Measurements from ENCODE around the gene LIN37. TPM values are rescaled to one million over a fixed set of nuclear protein-coding genes. Genes with fewer than 3 reads are reported as not detected.

LIN37 gene
- total RNA-seq, 6 experiments from 2014 or later = 3.2 to 8.2 (median 4.9) TPM

DNA sequence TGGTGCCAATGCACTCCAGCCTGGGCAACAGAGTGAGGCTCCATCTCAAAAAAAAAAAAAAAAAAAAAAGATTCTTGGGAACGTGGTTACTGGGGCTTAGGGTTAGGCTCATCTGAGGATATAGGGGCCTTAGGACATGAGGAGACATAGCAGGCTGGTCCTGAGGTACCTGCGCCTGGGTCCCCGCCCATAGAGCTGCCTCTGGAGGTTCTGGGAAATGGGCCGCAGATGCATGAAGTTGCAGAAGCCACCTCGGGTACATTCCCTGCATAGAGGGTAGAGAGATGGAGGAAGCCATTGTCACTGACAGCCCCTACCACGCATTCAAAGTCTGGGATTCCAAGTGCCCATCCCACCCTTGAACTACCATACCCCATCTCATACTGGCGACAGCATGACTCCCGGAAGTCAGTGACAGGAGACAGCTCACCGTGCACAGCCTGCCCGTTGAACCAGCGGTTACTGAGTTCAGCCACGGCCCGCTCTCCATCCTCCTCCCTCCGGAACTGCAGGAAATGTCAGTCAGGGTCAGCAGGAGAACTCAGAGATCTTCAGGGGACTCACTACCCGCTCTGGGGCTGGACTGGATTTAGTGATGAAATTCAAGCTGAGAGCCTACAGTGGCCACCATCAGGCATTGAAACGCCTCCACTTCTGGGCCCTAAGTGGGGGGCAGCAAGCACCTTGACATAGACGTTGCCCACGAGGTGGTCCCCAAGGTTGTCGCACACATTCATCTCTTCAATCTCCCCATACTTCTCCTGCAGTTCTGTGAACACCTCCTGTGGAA is 4.5 kb upstream of the LIN37 start:
- peak overlapping the region; percentile 80 to 95 (median 90) for H3K4me3 ChIP-seq
- no peak for ATAC-seq

DNA sequence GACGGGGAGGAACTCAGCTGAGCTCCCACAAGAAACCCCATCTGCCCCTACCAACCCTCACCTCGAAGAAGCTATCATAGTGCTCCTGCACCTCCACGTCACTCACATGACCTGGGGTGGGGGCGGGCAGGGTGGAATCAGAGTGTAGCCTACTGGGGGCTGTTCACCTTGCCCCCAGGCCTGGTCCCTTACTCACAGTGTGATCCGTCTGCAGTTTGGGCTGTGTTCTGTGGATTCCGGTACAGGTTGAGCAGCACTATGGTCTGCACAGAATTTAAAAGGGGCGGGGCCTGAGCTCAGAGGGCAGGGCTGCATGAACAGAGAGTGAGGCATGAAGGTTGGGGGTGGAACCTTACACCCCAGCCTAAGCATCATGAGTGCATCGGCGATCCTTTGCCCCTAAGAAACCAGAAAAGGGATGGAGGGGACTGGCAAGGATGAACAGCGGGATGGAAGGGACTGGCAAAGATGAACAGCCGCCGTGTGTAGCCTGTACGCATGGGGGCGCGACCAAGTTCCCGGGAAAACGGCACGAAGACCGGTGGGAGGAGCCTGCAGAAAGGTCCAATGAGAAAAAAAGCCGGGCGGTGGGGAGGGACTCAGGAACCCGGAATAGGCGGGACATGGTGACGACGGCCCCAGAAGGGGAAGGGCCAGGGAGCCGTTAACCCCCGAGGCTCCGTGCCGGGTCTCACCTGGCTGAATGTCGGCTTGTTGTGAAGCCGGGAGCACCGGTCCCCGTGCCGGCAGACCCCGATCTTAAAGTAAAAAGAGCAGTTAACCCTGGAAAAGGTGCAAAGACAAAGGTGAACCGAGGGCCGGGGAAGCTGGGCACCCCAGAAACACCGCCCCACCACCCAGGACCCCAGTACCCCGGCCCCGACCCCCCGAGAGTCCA is 3.7 kb upstream of the LIN37 start:
- 4% methylated on average over 39 of the region's 41 CpGs for WGBS (ENCODE audit: insufficient coverage, low coverage, low lambda C conversion rate, missing lambda C conversion rate)
- Histone ChIP-seq H3K27ac (peak overlapping the region; percentile 99), H3K36me3 (no peaks in the 10 kb centered on the region), H3K4me3 (peak overlapping the region; percentile 80 to 95 (median 90)), H3K9me3 (no peaks in the 10 kb centered on the region), H3K27me3 (no peaks in the 10 kb centered on the region), H3K4me1 (peaks cover 0 to 35% (median 17%) of the 10 kb centered on the region in 4 donors)
- ATAC-seq (peak; percentile 66 to 74 (median 69)), DNase-seq (peak; percentile 96 to 98 (median 97))
- intact Hi-C loops (cut with DNase I) = no loop called here
- no peak for TF ChIP-seq POLR2A (IDR thresholded peaks at IDR 0.05)
- peak; percentile 27 to 39 (median 35) for TF ChIP-seq CTCF (IDR thresholded peaks at IDR 0.05)

More for the DNA sequence above, 4.5 kb upstream of the LIN37 start:
- Histone ChIP-seq H3K36me3 (peaks cover 0 to 4% (median 0%) of the 10 kb centered on the region in 4 donors), H3K9me3 (no peaks in the 10 kb centered on the region), H3K27ac (no peak overlapping the region), H3K27me3 (no peaks in the 10 kb centered on the region), H3K4me1 (peaks cover 0 to 35% (median 14%) of the 10 kb centered on the region in 4 donors)
- intact Hi-C loops (cut with DNase I) = no loop called here
- TF ChIP-seq POLR2A (IDR thresholded peaks at IDR 0.05) (no peak), CTCF (IDR thresholded peaks at IDR 0.05) (no peak)
- no peak for DNase-seq
- 80% methylated on average over 15 of the region's 19 CpGs for WGBS (ENCODE audit: insufficient coverage, low coverage, low lambda C conversion rate, missing lambda C conversion rate)

DNA sequence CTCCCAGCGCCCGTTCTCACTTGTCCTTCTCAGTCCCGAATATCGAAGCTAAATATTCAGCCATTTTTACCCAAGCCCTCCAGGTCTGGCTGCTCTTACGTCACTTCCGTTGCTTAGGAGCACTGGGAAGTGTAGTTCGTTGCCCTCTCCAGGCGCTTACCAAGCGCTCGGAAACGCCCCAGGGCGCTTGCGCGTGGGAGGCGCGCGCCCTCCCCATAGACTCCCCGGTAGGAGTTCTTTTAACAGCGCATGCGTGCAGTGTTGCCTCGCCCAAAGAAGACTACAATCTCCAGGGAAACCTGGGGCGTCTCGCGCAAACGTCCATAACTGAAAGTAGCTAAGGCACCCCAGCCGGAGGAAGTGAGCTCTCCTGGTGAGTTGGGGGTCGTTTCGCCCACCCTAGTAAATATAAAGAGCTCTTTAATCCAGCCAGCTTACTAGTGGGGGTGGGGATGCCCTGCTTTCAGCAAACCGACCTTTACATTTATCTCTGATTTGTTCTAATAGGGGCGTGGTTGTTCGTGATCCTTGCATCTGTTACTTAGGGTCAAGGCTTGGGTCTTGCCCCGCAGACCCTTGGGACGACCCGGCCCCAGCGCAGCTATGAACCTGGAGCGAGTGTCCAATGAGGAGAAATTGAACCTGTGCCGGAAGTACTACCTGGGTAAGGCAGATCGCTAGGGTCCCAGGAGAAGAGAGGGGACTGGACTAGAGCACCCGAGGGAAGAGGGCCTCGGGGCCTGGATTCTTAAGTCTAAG is 2.9 kb upstream of the LIN37 start, which contains the start of the genes PSENEN and U2AF1L4:
TSS of gene PSENEN (plus strand) at position 324 of the 759 bp plus-strand sequence. CDS start at position 604, 280 bp downstream.
TSS of gene U2AF1L4 (minus strand) at position 91 of the 759 bp plus-strand sequence. CDS start at position 64, 27 bp downstream.
- no peaks in the 10 kb centered on the region for H3K27me3 ChIP-seq
- 1% methylated on average over 8 of the region's 40 CpGs for WGBS (ENCODE audit: insufficient coverage, low coverage, low lambda C conversion rate, missing lambda C conversion rate)
- ATAC-seq = peak; percentile 69 to 73 (median 72)
- no peaks in the 10 kb centered on the region for H3K36me3 ChIP-seq
- H3K9me3 ChIP-seq = no peaks in the 10 kb centered on the region
- peak within 1 kb of the TSS; percentile 99 for H3K27ac ChIP-seq
- intact Hi-C loops (cut with DNase I) = no loop called here
- H3K4me1 ChIP-seq = peaks cover 0 to 33% (median 17%) of the 10 kb centered on the region in 4 donors
- no peak for TF ChIP-seq POLR2A (IDR thresholded peaks at IDR 0.05)
- TF ChIP-seq CTCF (IDR thresholded peaks at IDR 0.05) = no peak
- DNase-seq = peak; percentile 96 to 99 (median 98)
- H3K4me3 ChIP-seq = peak within 1 kb of the TSS; percentile 80 to 95 (median 90)

DNA sequence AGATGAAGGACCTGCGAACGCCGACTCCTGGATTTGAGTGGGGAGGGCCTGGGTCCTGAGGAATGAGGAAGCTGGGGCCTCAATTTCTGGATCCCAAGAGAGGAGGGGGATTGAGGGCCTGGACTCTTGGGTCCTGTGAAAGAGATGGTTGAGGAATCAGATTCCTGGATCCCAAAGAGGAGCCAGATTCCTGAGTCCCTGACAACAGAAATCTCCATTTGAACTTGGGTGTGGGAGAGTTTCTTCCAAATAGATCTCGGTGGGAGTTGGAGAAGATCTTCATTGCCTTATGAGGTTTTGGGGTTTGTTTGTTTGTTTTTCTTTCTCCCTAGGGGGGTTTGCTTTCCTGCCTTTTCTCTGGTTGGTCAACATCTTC is 2.3 kb upstream of the LIN37 start:
- TF ChIP-seq CTCF (IDR thresholded peaks at IDR 0.05) (no peak), POLR2A (IDR thresholded peaks at IDR 0.05) (no peak)
- Histone ChIP-seq H3K27ac (peak overlapping the region in 2 of 3 donors; percentile 47 to 70), H3K27me3 (no peaks in the 10 kb centered on the region), H3K36me3 (no peaks in the 10 kb centered on the region), H3K4me3 (peak overlapping the region; percentile 80 to 95 (median 90)), H3K4me1 (peaks cover 0 to 30% (median 17%) of the 10 kb centered on the region in 4 donors), H3K9me3 (no peaks in the 10 kb centered on the region)
- ATAC-seq (no peak), DNase-seq (no peak)
- intact Hi-C loops (cut with DNase I) = no loop called here
- WGBS (ENCODE audit: insufficient coverage, low coverage, low lambda C conversion rate, missing lambda C conversion rate) = 3% methylated on average over 4 of the region's 4 CpGs

All from right lobe of liver (tissue), 6 donors.